Measurements from ENCODE around the gene LELP1.
A peak's percentile ranks its signal among the peaks of the same experiment; 100 is the strongest.

The LELP1 gene

DNA sequence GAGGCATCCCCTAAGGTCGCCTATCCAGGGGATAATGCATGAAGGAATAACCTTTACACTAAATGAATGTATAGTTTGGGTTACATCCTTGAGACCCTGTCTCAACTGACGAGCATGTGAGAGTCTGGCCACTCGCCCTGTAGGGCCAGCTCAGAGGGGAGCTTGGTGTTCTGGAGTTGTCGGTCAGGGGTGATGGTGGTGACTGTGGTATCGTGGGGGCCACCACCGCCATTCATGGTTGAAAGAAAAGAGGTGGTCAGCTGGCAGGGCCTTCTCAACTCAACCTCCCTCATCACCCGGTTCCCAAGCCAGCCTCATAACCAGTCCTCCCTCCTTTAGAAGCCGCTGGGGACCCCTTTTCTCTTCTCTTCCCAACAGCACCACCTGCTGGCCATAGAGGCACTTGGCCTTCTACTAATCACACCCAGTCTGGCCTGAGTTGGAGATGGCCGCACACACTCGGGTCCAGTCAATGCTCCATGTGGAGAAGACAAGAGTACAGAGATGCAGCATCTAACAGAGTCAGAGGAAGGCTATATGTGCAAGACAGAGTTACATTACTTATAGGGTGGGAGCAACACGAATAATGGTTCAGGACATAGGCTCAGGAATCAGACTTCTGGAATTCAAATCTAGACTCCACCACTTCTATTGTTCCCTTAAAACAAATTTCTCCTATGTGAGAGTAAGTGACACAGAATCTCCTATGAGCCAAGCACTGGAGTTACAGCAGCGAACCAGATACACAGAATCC lies 26.0 kb downstream of the LELP1 start:
- peak; percentile 67 for DNase-seq

DNA sequence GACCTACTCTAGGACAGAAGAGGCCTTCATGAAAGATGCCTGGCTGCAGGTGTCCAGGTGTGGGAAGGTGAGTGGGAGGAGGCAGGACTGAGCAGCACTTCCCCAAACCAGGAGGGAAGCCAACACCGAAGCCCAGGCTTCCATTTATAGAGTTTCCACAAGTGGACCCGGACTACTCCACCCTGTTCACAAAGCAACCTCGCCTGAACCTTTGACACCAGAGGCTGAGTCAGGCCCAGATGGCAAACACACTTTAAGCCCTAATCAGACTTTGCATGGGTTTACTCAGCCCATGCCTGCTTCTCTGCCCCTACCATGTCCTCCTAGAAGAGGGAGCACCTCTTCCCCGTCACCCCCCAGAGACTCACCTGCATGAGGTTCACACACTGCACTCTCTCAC lies 28.1 kb downstream of the LELP1 start:
- no peak for DNase-seq

DNA sequence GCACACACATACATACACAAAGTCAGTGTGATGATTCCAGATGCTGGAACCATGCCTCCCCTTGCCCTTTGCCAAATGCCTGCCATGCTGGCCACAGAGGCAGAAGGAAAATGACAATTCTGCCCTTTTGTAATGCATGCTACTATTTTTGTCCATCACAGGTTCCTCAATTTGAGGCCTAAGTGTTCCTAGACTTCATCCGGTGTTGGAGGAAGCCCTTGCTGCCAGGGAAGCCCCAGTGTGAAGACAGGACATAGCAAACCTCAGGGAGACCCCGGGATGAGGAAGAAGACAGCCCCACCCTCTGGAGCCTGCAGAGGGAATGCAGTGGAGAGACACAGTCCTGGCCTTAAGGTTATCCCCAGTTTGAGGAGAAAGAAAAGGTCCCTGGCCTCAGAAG lies 28.6 kb downstream of the LELP1 start:
- no peak for DNase-seq

DNA sequence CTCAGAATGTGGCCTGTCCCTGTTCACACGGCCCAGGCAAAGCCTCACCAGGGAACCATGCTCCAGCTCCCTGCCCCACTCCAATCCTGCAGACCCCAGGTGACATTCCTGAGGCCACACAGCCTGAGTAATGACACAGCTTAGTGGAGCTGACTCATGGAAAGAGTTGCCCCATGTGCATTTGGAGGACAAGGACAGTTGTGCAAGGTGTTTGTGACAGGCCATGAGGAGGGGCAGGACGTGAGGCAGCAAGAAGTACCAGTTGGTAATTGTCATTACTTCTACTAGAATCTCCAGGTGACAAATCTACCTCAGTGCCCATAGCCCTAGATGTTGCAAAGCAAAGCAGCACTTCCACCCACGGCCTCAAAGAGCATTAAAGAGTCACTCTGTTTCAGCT lies 29.3 kb downstream of the LELP1 start:
- DNase-seq: no peak

DNA sequence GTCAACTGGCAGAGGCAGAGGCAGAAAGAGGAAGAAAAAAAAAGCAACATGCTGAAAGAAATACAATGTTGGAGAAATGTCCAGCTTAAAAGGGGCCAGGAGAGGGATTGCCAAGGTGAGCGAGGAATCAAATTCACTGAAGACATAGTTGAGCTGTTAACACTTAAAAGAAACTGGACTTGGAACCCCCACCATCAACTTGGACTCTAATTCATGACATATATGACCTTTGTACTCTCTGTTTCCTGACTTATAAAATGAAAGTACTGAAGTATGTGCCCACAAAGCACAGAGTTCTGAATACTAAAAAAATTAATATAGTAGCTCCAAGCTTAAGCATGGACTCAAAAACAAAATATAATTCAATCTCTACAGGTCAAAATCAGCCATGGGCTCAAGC lies 30.2 kb downstream of the LELP1 start:
- DNase-seq: peak; percentile 58

GRCh38 chr1:153238527-153238926 lies 35.3 kb downstream of the LELP1 start:
- DNase-seq: peak; percentile 29

GRCh38 chr1:153242160-153242559 lies 38.9 kb downstream of the LELP1 start:
- DNase-seq: no peak

- DNase-seq: no peak
These were observed 42.2 kb downstream of the LELP1 start for GRCh38 chr1:153245466-153245865.

GRCh38 chr1:153246018-153246417 lies 42.8 kb downstream of the LELP1 start:
- no peak for DNase-seq

DNA sequence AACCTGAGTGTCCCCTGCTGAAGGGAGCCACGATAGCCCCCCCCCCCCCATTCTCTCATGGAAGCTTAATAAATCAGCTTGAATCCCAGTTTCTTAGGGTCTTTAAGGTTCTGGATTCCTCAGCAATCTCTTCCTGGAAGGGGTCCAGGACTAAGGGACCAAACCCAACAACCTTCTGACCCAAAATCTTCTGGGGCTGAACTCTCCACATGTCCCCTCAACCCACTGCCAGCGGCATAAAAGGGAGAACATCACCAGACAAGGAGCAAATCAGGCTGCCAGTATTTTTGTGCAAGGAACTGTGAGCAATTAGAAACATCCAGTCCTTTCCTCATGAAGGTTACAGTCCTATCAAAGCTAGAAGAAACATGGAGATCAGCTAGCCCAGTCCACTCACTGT lies 43.6 kb downstream of the LELP1 start:
- DNase-seq: no peak

DNA sequence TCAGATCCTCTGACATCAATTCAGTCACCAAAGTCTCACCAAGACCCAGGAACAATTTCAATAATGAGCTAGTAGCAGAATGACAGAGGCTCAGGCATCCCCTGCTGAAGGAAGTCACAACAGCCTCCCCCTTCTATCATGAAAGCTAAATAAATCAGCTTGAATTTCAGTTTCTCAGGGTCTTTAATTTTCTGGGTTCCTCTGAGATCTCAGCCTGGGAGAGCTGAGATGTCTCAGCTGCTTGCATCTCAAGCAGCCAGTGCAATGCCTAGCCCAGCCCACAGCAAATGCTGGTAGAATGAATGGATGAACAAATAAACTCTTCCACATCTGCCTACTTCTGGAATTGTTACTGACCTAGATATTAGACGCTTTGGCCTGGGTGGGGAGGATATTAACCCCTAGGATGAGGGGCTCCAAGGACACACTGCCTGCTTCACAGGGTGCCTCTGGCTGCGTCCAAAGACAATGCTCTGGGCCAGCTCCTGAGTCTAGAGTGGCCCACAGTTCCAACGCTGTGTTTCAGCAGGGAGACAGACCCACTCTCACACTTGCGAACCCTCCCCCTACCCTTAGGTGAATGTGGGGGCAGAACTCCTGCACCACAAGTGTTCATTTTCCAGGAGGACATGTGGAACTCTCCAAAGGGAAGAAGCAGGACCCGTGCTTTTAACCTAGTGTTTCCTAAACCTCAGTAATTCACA lies 45.1 kb downstream of the LELP1 start:
- DNase-seq: no peak

DNA sequence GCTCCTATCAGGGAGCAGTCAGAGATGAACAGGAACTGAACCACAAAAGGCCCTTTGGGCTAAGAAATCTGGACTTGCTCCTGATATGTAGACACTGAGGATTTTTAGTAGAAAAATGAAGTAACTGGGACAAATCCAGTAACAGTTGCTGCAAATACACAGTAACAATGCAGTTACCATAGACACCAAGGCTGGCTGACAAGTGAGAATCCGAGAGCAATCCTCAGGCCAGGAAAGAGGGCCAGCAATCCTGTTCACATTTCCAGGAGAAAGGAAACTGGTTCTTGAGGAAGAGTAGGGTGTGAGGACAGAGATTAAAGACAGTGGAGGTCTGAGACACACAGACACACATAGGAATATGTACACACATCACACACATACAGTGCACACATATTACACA lies 46.9 kb downstream of the LELP1 start:
- no peak for DNase-seq

DNA sequence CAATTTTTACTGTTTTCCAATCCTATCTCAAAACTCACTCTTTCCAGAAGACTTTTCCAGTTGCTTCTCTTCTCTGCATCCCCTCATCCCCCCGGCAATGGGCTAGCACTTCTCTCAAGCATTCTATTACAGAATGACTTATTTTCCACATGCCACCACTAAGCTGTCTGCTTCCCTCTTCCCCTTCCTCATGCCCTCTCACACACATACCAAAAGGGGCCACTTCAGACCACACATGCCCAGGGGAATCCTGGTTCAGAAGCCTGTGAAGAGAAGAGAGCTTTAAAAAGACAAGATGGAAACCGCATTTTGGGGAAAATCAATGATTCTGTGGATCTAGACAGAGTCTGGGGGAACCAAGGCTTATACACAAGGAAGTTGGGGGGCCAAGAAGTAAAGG lies 47.9 kb downstream of the LELP1 start:
- no peak for DNase-seq

- peak; percentile 58 for DNase-seq
These were observed 48.3 kb downstream of the LELP1 start for GRCh38 chr1:153251562-153251961.

GRCh38 chr1:153251988-153252387 lies 48.8 kb downstream of the LELP1 start:
- DNase-seq: no peak

- no peak for DNase-seq
These were observed 49.8 kb downstream of the LELP1 start for GRCh38 chr1:153253076-153253475.

GRCh38 chr1:153253693-153254092 lies 50.5 kb downstream of the LELP1 start:
- DNase-seq: peak; percentile 35
